ENCODE data around the gene TBR1.

The TBR1 gene

DNA sequence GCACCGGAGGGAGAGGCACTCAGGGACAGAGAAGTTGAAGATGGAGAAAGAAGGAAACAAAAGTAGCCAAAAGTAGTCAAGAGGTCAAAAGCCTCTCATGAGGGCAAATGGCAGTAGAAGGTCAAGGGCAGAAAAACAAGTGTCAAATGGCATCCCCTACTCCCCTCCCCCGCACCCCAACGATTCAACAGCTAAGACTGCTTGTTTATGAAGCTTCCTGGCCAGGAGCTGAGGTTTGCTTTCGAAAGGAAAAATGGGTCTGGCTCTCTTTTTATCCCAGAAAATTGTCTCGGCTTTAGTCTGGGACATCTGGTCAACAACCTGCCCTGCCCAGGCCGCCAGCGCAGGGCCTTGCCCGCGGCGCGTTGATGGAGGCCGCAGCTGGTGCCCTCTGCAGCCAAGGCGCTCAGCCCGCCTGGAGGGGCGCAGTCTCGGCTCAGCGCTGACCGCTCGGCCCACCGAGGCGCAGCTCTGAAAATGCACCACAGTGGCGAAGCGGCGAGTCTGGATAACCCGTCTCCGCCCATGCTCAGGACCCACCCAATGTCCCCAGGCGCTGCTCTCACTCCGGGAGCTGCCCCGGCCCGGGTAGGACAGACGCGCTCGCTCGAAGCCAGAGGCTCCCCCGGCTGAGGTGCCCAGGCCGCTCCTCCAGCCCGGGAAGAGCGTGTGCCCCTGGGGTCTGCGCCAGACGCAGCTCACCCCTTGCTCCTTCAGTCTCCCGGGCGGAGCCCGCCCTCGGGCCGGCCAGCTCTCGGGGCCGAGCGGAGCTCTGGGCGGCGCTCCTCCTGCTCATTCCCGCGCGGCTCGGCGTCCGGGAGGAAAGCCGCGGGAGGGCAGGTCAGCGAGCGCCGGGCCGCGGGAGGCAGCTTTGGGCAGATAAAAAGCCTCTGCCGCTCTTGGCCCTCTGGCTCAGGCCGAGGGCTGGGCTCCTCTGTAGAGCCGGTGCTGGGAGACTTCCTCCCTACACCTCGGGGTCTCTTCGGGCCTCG, 1.8 kb upstream of the TBR1 start:
- DNase-seq (ENCODE audit: low read depth) = no peak
- TF ChIP-seq CTCF (IDR thresholded peaks at IDR 0.05; ENCODE audit: control insufficient read depth, extremely low read depth, insufficient read depth) = no peak
- no peak overlapping the region for H3K4me3 ChIP-seq (ENCODE audit: low read depth, low read length)

DNA sequence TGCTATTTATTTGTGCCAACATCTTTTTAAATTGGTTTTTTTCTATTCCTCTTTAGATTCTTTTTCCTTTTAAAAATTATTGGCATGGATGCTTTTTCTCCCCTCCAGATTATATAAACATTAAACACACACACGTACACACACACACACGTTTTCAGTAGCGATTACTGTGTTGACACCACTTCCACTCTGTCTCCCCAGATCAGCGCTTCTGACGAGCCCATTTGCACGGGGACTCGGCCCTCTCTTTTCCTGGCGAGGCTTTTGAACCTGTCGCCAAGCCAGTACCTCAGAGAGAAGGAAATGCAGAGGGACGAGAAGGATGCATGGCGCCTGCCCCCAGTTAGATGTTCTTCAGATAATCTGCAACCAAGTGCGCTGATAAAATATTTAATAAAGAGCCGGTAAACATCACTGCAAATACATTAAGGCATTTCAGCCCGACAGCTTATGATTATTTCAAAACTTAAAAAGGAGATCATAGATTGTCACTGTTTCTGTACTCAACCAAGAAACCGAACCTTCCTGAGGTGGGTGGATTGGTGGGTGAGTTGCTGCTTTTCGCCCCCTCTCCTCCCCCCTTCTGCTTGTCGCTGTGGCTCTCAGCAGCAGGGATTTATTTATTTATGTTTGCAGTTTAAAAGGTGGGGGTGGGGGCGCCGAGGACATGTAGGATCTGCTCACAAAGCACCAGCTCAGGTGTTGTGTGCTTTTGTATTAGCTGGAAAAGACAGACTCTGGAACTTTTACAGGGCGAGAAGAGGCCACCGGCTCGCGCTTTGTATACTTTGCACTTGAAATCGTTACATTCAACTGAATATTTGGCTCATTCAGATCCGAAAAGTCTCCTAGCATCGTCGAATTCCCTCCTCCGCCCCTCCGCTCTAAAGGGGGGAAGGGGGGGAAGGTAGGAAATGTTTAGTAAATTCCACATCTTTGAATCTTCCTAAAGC, 787 bp upstream of the TBR1 start:
- no peak for TF ChIP-seq CTCF (IDR thresholded peaks at IDR 0.05; ENCODE audit: control insufficient read depth, extremely low read depth, insufficient read depth)
- peak overlapping the region; percentile 43 for H3K4me3 ChIP-seq (ENCODE audit: low read depth, low read length)
- no peak for DNase-seq (ENCODE audit: low read depth)

DNA sequence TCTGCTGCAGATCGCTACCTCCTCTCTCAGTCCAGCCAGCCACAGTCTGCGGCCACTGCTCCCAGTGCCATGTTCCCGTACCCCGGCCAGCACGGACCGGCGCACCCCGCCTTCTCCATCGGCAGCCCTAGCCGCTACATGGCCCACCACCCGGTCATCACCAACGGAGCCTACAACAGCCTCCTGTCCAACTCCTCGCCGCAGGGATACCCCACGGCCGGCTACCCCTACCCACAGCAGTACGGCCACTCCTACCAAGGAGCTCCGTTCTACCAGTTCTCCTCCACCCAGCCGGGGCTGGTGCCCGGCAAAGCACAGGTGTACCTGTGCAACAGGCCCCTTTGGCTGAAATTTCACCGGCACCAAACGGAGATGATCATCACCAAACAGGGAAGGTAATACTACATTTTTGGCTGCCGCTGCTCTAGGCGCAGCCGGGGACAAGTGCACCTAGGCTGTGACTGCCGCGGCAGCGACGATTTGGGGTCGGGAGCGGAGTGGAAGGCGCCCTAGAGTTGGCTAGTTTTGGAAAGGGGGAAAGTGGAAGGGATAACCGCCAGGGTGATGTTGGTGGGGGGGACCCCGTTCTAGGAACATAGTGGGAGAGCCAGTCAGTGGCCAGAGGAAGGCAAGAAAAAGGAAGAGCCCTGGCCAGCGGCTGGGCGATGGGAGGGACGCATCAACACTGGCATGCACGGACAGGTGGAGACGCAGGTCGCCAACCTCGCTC, 776 bp downstream of the TBR1 start:
- TF ChIP-seq CTCF (IDR thresholded peaks at IDR 0.05; ENCODE audit: control insufficient read depth, extremely low read depth, insufficient read depth) = no peak
- H3K4me3 ChIP-seq (ENCODE audit: low read depth, low read length) = no peak overlapping the region
- DNase-seq (ENCODE audit: low read depth) = no peak

DNA sequence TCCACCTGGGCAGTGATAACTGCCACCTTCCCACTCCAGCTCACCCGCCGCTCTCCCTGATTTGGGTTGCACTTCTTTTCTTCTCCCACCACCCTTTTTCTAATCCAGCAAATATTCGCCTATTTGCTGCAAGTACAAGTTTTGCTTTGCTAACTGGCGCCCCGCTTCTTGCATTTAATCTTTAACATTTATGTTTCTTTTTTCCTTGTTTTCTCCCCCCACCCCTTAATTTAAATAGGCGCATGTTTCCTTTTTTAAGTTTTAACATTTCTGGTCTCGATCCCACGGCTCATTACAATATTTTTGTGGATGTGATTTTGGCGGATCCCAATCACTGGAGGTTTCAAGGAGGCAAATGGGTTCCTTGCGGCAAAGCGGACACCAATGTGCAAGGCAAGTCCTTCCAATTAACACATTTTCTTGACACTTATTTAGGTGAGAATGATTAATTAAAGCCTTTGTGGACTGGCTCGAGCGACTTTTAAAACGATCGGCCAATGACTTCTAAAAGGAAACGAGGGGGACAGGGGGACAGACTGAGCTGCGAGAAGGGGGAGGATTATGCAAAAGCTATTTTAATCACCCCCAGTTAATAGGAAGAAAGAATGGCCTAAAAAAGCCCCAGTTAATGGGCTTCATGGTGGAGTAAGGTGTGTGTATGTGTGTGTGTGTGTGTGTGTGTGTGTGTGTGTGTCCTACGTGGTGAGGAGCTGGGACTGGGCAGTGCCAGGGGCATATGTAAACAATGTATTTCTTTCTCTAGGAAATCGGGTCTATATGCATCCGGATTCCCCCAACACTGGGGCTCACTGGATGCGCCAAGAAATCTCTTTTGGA, 1.6 kb downstream of the TBR1 start:
- no peak for TF ChIP-seq CTCF (IDR thresholded peaks at IDR 0.05; ENCODE audit: control insufficient read depth, extremely low read depth, insufficient read depth)
- DNase-seq (ENCODE audit: low read depth) = no peak
- no peak overlapping the region for H3K4me3 ChIP-seq (ENCODE audit: low read depth, low read length)

GRCh38 chr2:161418275-161418714, 2.2 kb downstream of the TBR1 start:
- no peak for TF ChIP-seq CTCF (IDR thresholded peaks at IDR 0.05; ENCODE audit: control insufficient read depth, extremely low read depth, insufficient read depth)
- H3K4me3 ChIP-seq (ENCODE audit: low read depth, low read length) = no peak overlapping the region
- DNase-seq (ENCODE audit: low read depth) = no peak

Measured in LNCaP clone FGC (cell line).